NCI-H2107 (cell line): Measurements from ENCODE around the gene QARS1.
A peak's percentile ranks its signal among the peaks of the same experiment; 100 is the strongest.

Experiments used
- DNase-seq: peaks from one replicate; lab custom pipeline; 2025; lab: John Stamatoyannopoulos, UW

QARS1 gene

GRCh38 chr3:49120438-49121131 lies 16.0 kb upstream of the QARS1 start, which contains the start of gene USP19:
Gene USP19 (minus strand): TSS chr3:49120823. CDS start chr3:49119145, 1,678 bp downstream.
- peak; percentile 55 for DNase-seq

DNA sequence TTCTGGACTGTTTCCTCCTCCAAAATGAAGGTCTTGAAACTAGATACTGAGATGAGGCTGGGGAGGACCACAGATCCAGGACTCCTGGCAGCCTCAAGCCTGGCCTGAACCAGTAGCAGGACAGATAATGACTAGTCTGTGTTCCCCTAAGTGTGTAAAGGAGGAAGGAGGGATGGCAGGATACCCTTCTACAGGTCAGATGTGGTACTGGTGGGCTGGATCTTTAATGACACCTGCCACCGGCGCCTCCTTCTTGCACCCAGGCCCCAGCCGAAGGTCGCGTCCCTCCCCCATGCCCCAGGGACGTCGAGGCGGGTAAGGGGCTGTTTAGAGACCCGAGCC lies 15.5 kb upstream of the QARS1 start:
- no peak for DNase-seq

DNA sequence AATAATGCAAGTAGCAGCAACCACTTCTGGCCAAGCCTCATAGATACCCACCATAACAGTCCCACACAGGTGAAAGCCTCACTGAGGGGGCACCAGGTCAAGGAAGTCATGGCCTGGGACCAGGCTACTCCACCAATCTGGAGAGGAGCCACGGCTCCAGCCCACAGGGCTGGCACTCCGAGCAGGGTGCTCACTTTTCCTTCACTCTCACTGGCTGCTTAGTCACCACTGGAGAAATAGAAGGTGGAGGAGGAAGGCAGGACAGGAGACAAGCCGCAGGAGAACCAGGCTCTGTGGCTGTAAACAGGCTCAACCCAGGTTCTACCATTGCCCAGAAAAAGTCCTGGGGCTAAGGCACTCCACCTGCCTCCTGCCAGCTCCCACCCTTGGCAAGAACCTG lies 14.9 kb upstream of the QARS1 start:
- DNase-seq = no peak

DNA sequence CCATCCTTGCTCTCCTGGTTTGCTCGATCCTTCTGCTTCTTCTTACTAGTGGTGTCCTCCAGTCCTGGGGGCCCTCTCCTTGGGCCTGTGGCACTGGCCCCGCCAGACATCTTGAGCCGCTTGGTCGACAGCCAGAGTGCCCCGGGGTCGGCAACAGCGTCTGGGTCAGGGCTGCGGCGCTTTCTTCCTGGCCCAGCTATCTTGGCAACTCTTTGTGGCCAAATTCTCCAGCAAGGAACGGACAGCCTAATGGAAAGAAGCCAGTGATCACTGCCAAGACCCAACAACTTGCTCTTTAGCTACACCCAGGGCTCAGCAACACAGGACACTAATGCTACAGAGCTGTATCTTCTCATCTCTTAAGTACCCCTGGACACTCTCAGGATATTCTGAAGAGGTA lies 14.5 kb upstream of the QARS1 start:
- no peak for DNase-seq

GRCh38 chr3:49112262-49112661 lies 7.7 kb upstream of the QARS1 start:
- DNase-seq = no peak

DNA sequence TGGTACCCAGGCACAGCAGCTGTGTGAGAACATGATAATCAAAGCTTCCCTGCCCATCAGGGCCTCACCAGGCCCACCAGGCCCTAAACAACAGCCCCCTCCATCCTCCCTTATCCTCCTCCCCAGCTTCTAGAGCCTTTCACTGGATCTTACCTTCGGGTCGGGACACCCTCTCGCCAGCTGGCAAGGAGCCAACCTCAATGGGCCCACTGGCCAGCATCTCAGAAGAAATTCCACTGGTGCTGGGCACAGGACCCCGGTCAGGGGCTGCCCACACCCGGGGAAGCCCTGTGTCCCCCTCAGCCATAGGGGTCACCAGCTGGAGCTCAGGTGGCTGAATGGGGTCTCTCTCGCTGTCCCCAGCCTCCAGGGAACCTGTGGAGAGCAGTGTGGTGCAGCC lies 6.8 kb upstream of the QARS1 start:
- DNase-seq = no peak

GRCh38 chr3:49110780-49111179 lies 6.2 kb upstream of the QARS1 start:
- DNase-seq = no peak

DNA sequence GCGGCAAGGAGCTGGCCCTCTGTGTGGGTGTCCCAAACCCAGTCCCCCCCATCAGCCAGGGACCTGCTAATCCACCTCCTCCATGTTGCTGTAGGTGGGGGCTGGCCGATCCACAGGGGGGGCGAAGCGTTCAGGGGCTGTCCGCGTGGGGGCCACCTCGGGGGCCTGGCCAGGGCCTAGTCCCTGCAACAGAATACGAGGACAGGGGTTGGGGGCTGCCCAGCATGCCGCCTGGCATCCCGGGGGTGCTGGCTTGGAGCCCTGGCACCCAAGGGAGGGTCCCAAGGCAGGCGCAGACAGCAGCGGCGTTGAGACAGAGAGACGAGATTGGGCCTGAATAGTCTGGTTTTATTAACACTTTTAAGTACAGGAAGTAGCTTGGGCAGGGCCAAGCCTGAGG lies 3.8 kb upstream of the QARS1 start:
- DNase-seq = no peak

DNA sequence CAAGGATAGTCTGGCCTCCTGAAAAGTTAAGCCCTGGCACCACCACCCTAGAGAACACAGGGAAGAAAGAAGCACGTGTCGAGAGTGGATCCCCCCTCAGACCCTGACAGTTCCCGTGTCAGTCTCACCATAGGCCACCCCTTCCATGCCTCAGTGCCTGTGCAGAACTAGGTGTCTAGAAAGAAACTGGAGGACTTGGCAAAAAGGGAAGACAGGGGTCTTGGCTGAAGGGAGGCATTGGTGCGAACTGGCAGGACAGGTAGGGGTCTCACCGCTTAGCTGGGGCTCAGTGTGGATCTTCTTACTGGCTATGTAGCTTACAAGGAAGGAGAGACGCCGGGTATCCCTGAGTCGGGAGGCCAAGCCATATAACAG lies 518 bp downstream of the QARS1 start:
- DNase-seq = no peak

DNA sequence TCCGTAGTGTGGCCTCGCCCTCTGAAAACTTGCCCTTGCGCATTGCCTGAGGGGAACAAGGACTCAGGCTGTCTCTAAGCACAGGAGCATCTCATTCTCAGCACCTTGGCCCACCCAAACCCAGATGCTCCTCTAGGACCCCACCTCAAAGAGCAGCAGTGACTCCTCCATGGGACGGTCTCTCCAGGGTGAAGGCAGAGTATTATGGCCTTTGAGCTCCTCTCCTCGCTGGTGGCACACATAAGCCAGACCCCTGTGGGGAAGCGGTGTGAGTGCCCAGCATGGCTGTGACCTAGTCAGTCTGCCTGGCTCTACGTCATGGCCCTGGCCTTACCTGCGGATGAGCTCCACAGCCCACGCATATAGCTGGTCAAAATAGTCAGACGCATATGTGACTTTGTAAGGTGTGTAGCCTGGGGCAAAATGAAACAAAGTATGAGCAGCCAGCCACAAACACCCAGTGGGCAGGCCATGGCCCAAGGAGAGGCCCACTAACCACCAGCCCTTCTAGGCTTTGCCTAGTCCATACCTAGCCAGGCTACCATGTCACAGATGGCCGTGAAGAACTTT lies 4.4 kb downstream of the QARS1 start:
- no peak for DNase-seq

DNA sequence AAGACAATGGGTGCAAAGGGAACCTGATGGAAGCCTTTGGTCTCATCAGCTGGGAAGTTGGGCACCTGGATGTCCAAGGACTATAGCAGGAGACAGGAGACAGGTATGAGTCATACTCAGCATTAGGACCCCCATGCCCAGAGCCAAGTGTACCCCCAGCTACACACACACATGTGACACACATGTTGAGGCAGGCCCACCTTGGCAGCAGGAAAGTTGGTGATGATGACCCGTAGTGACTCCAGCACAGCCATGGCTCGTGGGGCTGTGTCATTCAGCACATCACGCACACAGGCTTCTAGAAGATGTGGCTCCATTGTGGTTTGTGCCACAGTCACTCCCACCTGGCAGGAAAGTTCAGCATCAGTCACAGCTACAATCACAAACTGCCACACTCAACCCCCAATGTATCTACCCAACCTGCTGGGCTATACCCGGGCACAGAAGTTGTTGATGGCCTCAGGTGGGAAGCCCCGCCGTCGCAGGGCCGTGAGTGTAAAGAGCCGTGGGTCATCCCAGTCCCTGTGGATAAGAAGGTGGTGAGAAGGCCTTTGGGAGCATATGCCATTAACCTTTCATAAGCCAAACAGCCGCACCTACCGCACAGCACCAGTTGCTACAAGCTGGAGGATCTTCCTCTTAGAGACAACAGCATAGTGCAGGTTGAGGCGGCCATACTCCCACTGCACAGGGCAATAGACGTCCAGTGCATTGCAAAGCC lies 5.5 kb downstream of the QARS1 start:
- no peak for DNase-seq

- DNase-seq = peak; percentile 19
Measured at GRCh38 chr3:49098429-49098828, 6.1 kb downstream of the QARS1 start.

DNA sequence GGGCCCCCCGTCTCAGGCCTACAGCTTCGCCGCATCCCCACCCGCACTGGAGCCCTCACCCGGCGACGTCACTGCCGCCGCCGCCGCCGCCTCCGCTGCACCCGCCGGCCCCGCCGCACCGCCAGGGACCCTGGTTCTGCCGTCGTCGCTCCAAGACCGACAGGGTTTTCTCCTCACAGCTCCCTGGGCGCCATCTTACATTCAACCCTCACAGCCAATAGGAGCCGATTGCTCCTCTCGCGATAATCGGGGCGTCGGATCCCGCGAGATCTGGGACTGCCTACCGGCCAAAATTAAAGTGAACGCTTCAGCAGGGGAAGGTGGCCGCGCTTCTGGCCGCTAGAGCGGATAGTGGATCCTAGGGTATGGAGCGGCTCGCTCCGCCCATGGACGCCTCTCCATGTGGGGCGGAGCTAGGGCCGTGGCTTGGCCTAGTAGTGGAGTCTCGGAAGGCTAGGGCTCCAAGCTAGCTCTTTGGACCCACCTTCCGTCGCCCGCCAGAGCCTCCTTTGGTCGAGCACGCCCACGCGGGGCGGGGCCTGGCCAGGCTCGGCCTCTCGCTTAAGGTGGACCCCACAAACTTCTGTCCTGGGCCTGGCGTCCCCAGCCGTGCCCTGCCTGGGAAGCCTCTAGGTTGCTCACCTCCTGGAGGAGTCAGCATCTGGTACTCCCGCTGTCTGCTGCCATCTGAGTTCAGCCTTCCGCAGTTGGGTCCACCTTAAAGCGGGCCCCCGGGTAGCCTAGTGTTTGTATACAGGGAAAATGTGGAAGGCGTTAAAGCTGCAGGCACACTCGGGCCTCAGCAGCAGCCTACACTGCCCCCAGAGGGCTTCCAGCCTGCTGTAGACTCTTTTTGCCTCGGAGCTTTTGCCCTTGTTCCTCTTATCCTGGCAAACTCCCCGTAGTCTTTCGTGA lies 10.4 kb downstream of the QARS1 start, which contains the start of gene QRICH1:
QRICH1 (minus strand) TSS at position 219 of the 915 bp plus-strand sequence. CDS start 17,054 bp downstream, outside the sequence.
- peak; percentile 87 for DNase-seq

DNA sequence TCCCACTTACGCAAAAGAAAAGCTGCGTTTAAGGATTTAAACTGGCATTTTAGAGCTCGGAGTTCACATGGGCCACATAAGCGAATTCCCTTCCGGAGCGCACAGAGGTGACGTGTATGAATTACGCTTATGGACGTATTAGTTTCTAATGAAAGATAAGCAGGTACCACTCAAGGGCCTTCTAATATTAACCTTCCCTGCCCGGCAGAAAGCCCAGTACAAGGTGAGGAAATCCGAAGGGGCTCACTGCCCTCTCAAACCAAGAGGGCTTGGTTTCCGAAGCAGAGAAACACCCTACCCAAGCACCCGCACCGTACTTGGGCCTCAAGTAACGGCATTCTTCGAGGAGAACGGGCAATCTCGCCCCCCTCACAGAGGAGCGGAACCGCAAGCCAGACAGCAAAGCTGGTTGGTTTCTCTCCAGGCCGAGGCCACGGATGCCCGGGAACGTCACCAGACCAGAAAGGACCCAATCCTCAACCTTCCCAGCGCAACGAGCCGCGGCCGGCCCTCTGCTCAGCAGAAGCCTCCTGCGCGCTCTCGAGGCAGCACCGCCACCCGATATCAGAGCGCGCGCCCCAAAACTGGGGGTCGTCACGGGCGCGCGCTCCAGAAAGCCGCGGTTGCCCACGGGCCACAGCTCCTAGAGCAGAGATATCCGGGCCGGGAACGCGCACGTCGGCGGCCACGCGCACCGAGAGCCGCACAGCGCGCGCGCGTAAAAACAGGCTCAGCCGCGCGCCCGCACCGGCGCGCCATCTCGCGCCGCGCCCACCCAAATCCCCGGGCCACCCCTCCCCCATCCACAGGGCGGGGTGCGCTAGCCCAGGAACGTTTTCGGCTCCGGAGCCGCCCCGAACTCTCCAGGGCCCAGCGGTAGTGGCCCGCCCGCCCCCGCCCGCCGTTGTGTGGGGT lies 11.4 kb downstream of the QARS1 start:
- DNase-seq = no peak

- DNase-seq = no peak
Measured at GRCh38 chr3:49081429-49081828, 23.1 kb downstream of the QARS1 start.

DNA sequence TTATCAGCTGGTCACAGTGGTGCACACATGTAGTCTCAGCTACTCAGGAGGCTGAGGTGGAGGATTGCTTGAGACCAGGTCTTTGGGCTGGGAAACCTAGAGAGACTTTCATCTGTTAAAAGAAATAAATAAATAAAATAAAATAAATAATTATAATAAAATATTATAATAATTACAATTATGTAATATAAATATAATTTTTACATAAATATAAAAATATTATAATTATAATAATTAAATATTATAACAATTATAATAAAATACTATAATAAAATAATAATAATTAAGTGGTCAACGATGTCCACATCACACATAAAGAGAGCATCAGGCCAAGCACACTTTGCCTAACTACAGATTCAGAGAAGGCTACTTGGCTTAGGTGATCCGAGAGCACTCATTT lies 25.3 kb downstream of the QARS1 start:
- no peak for DNase-seq

GRCh38 chr3:49076646-49077045 lies 27.9 kb downstream of the QARS1 start:
- no peak for DNase-seq

DNA sequence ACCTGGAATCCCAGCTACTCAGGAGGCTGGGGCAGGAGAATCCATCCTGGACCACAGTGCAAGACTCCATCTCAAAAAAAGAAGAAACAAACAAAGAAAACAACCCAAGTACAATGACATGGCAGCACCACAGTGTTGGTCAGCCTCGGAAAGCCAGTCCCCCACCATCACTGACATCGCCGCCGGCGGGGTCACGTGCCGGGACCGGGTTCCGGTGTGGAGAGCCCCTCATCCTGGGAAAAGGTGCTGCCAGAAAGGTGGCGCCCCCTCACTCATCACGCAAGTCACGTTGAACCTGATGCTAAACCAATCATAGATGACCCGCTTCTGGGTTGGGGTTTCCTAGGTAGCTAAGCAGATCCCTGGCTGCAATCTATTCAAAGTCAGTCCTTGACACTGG lies 28.4 kb downstream of the QARS1 start:
- DNase-seq = no peak

DNA sequence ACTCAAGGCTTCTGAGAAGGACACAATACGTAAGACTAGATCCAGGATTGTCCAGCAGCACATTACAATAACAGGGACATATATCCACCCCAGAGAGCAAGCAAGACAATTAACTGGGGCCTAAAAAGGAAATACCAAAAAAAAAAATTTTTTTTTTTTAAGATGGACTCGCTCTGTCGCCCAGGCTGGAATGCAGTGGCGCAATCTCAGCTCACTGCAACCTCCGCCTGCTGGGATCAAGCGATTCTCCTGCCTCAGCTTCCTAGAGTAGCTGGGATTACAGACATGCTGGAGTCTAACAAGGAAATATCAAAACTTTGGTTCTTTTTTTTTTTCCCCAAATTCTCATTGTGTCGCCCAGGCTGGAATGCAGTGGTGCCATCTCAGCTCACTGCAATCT lies 46.5 kb downstream of the QARS1 start:
- DNase-seq = no peak

GRCh38 chr3:49057268-49057667 lies 47.3 kb downstream of the QARS1 start:
- no peak for DNase-seq

GRCh38 chr3:49054344-49054862 lies 50.2 kb downstream of the QARS1 start:
- DNase-seq = no peak
